Measurements from ENCODE around the gene SH2B3.
A peak's percentile ranks its signal among the peaks of the same experiment; 100 is the strongest.

- TF ChIP-seq CTCF (IDR thresholded peaks at IDR 0.05), result no peak
- peak in 1 of 2 donors; percentile 70 for TF ChIP-seq POLR2AphosphoS5 (IDR thresholded peaks at IDR 0.05; ENCODE audit: insufficient read depth in 1 of 2, low read depth in 1 of 2)
Observed at GRCh38 chr12:111445726-111446581, 40.2 kb downstream of the SH2B3 start.

All from vagina (tissue), 2 donors.